Tibial nerve (tissue), 4 donors: ENCODE results near the gene PDE6D.

ENCODE experiments used
- EP300 ChIP-seq, 2 donors: sonication (generic); formaldehyde crosslinking; IDR thresholded peaks; one replicate each; pipeline ENCODE4 v1.6.1; 2017; ENCODE audit warnings: antibody characterized with exemption in 2 of 2, mild to moderate bottlenecking in 1 of 2
- TF ChIP-seq, protein P1 (sequence below), 5 experiments: fragments of 200-600 bp in 3 of 5; fragments of 450-650 bp in 2 of 5; sonication (generic) in 3 of 5; IDR thresholded peaks; one replicate each; pipeline ENCODE4 v1.5.1; 2016 to 2019; ENCODE audit warnings: antibody characterized with exemption in 5 of 5, mild to moderate bottlenecking in 3 of 5, moderate library complexity in 2 of 5

DNA sequence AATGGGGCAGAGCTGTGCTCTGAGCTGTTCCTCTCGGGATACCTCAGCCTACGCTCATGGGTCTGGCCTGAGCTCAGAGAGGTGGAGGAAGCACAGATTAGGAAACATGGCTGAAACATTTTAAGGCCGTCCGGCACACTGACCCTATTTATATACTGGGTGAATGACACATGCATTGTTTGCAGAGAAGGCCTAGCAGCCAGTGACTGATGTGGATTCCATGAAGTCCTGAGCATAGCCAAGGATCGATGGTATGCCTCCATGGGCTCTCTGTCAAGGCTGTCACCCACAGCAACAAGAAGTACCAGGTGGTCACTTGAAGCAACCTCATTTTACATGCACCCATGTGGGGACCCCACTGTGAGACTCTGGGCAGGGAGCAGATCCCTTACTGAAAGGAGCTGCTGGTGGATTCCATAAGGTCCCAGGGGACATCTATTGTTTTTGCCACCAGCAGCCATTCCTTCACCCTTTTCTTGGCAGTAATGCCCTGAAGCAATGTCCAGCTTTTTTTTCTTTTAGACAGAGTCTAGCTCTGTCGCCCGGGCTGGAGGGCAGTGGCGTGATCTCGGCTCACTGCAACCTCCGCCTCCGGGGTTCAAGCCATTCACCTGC is 64.3 kb downstream of the PDE6D start:
- TF ChIP-seq, protein P1, sequence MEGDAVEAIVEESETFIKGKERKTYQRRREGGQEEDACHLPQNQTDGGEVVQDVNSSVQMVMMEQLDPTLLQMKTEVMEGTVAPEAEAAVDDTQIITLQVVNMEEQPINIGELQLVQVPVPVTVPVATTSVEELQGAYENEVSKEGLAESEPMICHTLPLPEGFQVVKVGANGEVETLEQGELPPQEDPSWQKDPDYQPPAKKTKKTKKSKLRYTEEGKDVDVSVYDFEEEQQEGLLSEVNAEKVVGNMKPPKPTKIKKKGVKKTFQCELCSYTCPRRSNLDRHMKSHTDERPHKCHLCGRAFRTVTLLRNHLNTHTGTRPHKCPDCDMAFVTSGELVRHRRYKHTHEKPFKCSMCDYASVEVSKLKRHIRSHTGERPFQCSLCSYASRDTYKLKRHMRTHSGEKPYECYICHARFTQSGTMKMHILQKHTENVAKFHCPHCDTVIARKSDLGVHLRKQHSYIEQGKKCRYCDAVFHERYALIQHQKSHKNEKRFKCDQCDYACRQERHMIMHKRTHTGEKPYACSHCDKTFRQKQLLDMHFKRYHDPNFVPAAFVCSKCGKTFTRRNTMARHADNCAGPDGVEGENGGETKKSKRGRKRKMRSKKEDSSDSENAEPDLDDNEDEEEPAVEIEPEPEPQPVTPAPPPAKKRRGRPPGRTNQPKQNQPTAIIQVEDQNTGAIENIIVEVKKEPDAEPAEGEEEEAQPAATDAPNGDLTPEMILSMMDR (IDR thresholded peaks at IDR 0.05), result no peak
- no peak for TF ChIP-seq EP300 (IDR thresholded peaks at IDR 0.05)
